H9 (cell line): ENCODE measurements around the gene GPLD1. TPM values are rescaled to one million over a fixed set of nuclear protein-coding genes. Genes with fewer than 3 reads are reported as not detected.

Experiments used
- DNase-seq: peaks from one replicate; pipeline ENCODE4 v3.0.0-alpha.2; 2017
- H2AFZ ChIP-seq: one replicate; pipeline ENCODE4 v1.6.1; 2013; ENCODE audit warnings: mild to moderate bottlenecking, low read length, control low read depth, moderate library complexity
- H2AK5ac ChIP-seq: 2 replicates; pipeline ENCODE4 v1.6.1; 2013; ENCODE audit warnings: low read length, control low read depth, mixed read lengths; ENCODE audit not compliant: insufficient read length
- H2BK120ac ChIP-seq: one replicate; pipeline ENCODE4 v1.6.1; 2013; ENCODE audit warnings: low read depth, mild to moderate bottlenecking, low read length, control low read depth, inconsistent platforms; ENCODE audit not compliant: poor library complexity, severe bottlenecking
- H2BK12ac ChIP-seq: 2 replicates; pipeline ENCODE4 v1.6.1; 2013; ENCODE audit warnings: low read length, control low read depth, mixed read lengths, low read depth; ENCODE audit not compliant: insufficient read length
- H2BK15ac ChIP-seq: 2 replicates; pipeline ENCODE4 v1.6.1; 2013; ENCODE audit warnings: low read depth, low read length, control low read depth
- H2BK20ac ChIP-seq: one replicate; pipeline ENCODE4 v1.6.1; 2013; ENCODE audit warnings: low read depth, mild to moderate bottlenecking, low read length, control low read depth, inconsistent platforms; ENCODE audit not compliant: poor library complexity, severe bottlenecking
- H2BK5ac ChIP-seq: 2 replicates; pipeline ENCODE4 v1.6.1; 2013; ENCODE audit warnings: low read length, control low read depth, mixed read lengths; ENCODE audit not compliant: insufficient read length
- H3K14ac ChIP-seq: 2 replicates; pipeline ENCODE4 v1.6.1; 2013; ENCODE audit warnings: low read length, control low read depth; ENCODE audit not compliant: insufficient read depth
- H3K18ac ChIP-seq: 2 replicates; pipeline ENCODE4 v1.6.1; 2013; ENCODE audit warnings: low read depth, mild to moderate bottlenecking, mixed read lengths, low read length, control low read depth; ENCODE audit not compliant: insufficient read length
- H3K23ac ChIP-seq: 2 replicates; pipeline ENCODE4 v1.6.1; 2013; ENCODE audit warnings: low read length, control low read depth, mixed read lengths, low read depth; ENCODE audit not compliant: insufficient read length
- H3K23me2 ChIP-seq: 2 replicates; pipeline ENCODE4 v1.6.1; 2013; ENCODE audit warnings: low read depth, mild to moderate bottlenecking, mixed read lengths, low read length, control low read depth; ENCODE audit not compliant: insufficient read length, poor library complexity, severe bottlenecking
- H3K27ac ChIP-seq: 2 replicates; pipeline ENCODE4 v1.5.1; 2013; ENCODE audit warnings: low read length, control low read depth, mixed read lengths, low read depth; ENCODE audit not compliant: insufficient read length
- H3K27me3 ChIP-seq: 2 replicates; pipeline ENCODE4 v1.6.1; 2013; ENCODE audit warnings: low read length, control low read depth, inconsistent platforms; ENCODE audit not compliant: insufficient read depth
- H3K4ac ChIP-seq: 2 replicates; pipeline ENCODE4 v1.6.1; 2013; ENCODE audit warnings: low read depth, mild to moderate bottlenecking, control low read depth, inconsistent platforms, low read length, moderate library complexity
- H3K4me1 ChIP-seq: 2 replicates; pipeline ENCODE4 v1.6.1; 2013; ENCODE audit warnings: low read length, control low read depth, inconsistent platforms; ENCODE audit not compliant: insufficient read depth
- H3K4me2 ChIP-seq: 2 replicates; pipeline ENCODE4 v1.6.1; 2013; ENCODE audit warnings: low read length, control low read depth, mixed read lengths; ENCODE audit not compliant: insufficient read length, insufficient read depth
- H3K56ac ChIP-seq: 2 replicates; pipeline ENCODE4 v1.6.1; 2013; ENCODE audit warnings: low read depth, mild to moderate bottlenecking, mixed read lengths, low read length, control low read depth; ENCODE audit not compliant: insufficient read length
- H3K79me1 ChIP-seq: 2 replicates; pipeline ENCODE4 v1.6.1; 2013; ENCODE audit warnings: low read depth, mild to moderate bottlenecking, moderate library complexity, low read length, control low read depth, inconsistent platforms; ENCODE audit not compliant: insufficient read depth, poor library complexity, severe bottlenecking
- H3K79me2 ChIP-seq: 2 replicates; pipeline ENCODE4 v1.6.1; 2013; ENCODE audit warnings: low read length, control low read depth, inconsistent platforms; ENCODE audit not compliant: insufficient read depth
- H3K9ac ChIP-seq: 2 replicates; pipeline ENCODE4 v1.6.1; 2013; ENCODE audit warnings: low read length, control low read depth, mixed read lengths; ENCODE audit not compliant: insufficient read length; ENCODE audit errors: extremely low read depth
- H3K9me3 ChIP-seq: one replicate; pipeline ENCODE4 v1.6.1; 2013; ENCODE audit warnings: low read depth, low read length, inconsistent platforms; ENCODE audit not compliant: control insufficient read depth
- H3T11ph ChIP-seq: one replicate; pipeline ENCODE4 v1.6.1; 2013; ENCODE audit warnings: mild to moderate bottlenecking, low read length, control low read depth, inconsistent platforms
- H4K20me1 ChIP-seq: one replicate; pipeline ENCODE4 v1.6.1; 2013; ENCODE audit not compliant: control insufficient read depth, insufficient read length, insufficient read depth
- H4K5ac ChIP-seq: 2 replicates; pipeline ENCODE4 v1.6.1; 2013; ENCODE audit warnings: low read depth, mild to moderate bottlenecking, mixed read lengths, low read length, control low read depth; ENCODE audit not compliant: insufficient read length
- H4K8ac ChIP-seq: replicated peaks from 2 replicates; pipeline ENCODE4 v1.6.1; 2013; ENCODE audit warnings: low read length, control low read depth, mixed read lengths, low read depth; ENCODE audit not compliant: insufficient read length
- H4K91ac ChIP-seq: 2 replicates; pipeline ENCODE4 v1.6.1; 2013; ENCODE audit warnings: low read depth, mild to moderate bottlenecking, moderate library complexity, mixed read lengths, low read length, control low read depth; ENCODE audit not compliant: insufficient read length
- H3K27ac Mint-ChIP-seq, 3 experiments: 2 replicates in 2 of 3; 3 replicates in 1 of 3; pipeline ENCODE4 v1.8.0; 2020 to 2021; ENCODE audit warnings: mixed read lengths in 3 of 3, mild to moderate bottlenecking in 1 of 3, moderate library complexity in 1 of 3
- H3K27me3 Mint-ChIP-seq: 2 replicates; pipeline ENCODE4 v1.8.0; 2021; ENCODE audit warnings: low read depth, mild to moderate bottlenecking, moderate library complexity, mixed read lengths
- H3K36me3 Mint-ChIP-seq, 3 experiments: 2 replicates in 2 of 3; 3 replicates in 1 of 3; pipeline ENCODE4 v1.8.0; 2020 to 2021; ENCODE audit warnings: low read depth in 3 of 3, mixed read lengths in 3 of 3; ENCODE audit not compliant: insufficient read depth in 1 of 3
- H3K4me1 Mint-ChIP-seq, 2 experiments: 2 replicates each; pipeline ENCODE4 v1.8.0; 2020; ENCODE audit warnings: mixed read lengths in 2 of 2
- H3K4me3 Mint-ChIP-seq, 2 experiments: 2 replicates in 1 of 2; 3 replicates in 1 of 2; pipeline ENCODE4 v1.8.0; 2020 to 2021; ENCODE audit warnings: mild to moderate bottlenecking in 2 of 2, mixed read lengths in 2 of 2, moderate library complexity in 1 of 2
- H3K9me3 Mint-ChIP-seq, 2 experiments: 2 replicates in 1 of 2; 3 replicates in 1 of 2; pipeline ENCODE4 v1.8.0; 2020; ENCODE audit warnings: mild to moderate bottlenecking in 2 of 2, mixed read lengths in 2 of 2, moderate library complexity in 1 of 2
- CTCF ChIP-seq: fragments of 200-600 bp; sonication (generic); conservative IDR thresholded peaks from 3 replicates; pipeline ENCODE4 v1.8.0; 2021; ENCODE audit warnings: antibody characterized with exemption, mild to moderate bottlenecking
- WGBS: extraction: QIAGEN DNeasy Blood & Tissue Kit; methylation state at CpG from one replicate; pipeline ENCODE4 v1.1.7; 2013; ENCODE audit warnings: missing lambda C conversion rate, low lambda C conversion rate, mixed read lengths; ENCODE audit not compliant: insufficient read length; ENCODE audit errors: extremely low coverage; 5-methylcytosine and 5-hydroxymethylcytosine counted together
- total RNA-seq: library from RNA; stranded (reverse); gene quantifications from 2 replicates; pipeline ENCODE4 v1.2.1, GENCODE V29; 2021

GPLD1 gene
- total RNA-seq, 1 experiment from 2014 or later, result 8.0 TPM

GRCh38 chr6:24501374-24501773 is 12.0 kb upstream of the GPLD1 start:
- H3K4ac ChIP-seq, result no peak overlapping the region
- H3K56ac ChIP-seq, result no peak overlapping the region
- no peaks in the 10 kb centered on the region for H4K20me1 ChIP-seq
- H3K4me3 Mint-ChIP-seq, result no peak overlapping the region
- no peak for TF ChIP-seq CTCF
- no CpG with 5 or more reads among the region's 2 CpGs for WGBS
- no peak overlapping the region for H2BK5ac ChIP-seq
- H3K23ac ChIP-seq, result no peak overlapping the region
- no peak for DNase-seq
- H3K27ac Mint-ChIP-seq, result no peak overlapping the region
- H3K9me3 Mint-ChIP-seq, result peaks cover 0 to 6% of the 10 kb centered on the region in 2 experiments; a peak in 2 of 5 replicates
- H2BK120ac ChIP-seq, result no peak overlapping the region
- H3K4me2 ChIP-seq, result no peak overlapping the region
- no peaks in the 10 kb centered on the region for H3K9me3 ChIP-seq
- no peak overlapping the region for H2AFZ ChIP-seq
- H2BK20ac ChIP-seq, result no peak overlapping the region
- no peaks in the 10 kb centered on the region for H3K79me2 ChIP-seq
- peaks cover 6 to 7% of the 10 kb centered on the region in 2 experiments for H3K4me1 Mint-ChIP-seq
- no peak overlapping the region for H2BK15ac ChIP-seq
- no peak overlapping the region for H3T11ph ChIP-seq
- H3K27me3 Mint-ChIP-seq, result peaks cover 13% of the 10 kb centered on the region
- no peak overlapping the region for H2BK12ac ChIP-seq
- no peak overlapping the region for H3K18ac ChIP-seq
- no peak overlapping the region for H3K14ac ChIP-seq
- peaks cover 3 to 14% (median 12%) of the 10 kb centered on the region in 3 experiments; a peak in 6 of 7 replicates for H3K36me3 Mint-ChIP-seq
- peaks cover 2% of the 10 kb centered on the region; the same call in 1 of the 2 replicates for H3K4me1 ChIP-seq
- H4K8ac ChIP-seq, result no peak overlapping the region
- H3K23me2 ChIP-seq, result no peaks in the 10 kb centered on the region
- no peak overlapping the region for H3K27ac ChIP-seq
- H4K5ac ChIP-seq, result no peak overlapping the region
- H4K91ac ChIP-seq, result no peak overlapping the region
- no peak overlapping the region for H3K9ac ChIP-seq
- H3K27me3 ChIP-seq, result no peaks in the 10 kb centered on the region; the same call in 1 of the 2 replicates
- no peak overlapping the region for H2AK5ac ChIP-seq
- H3K79me1 ChIP-seq, result no peaks in the 10 kb centered on the region
